ENCODE results near the gene SALL1.

The SALL1 gene

DNA sequence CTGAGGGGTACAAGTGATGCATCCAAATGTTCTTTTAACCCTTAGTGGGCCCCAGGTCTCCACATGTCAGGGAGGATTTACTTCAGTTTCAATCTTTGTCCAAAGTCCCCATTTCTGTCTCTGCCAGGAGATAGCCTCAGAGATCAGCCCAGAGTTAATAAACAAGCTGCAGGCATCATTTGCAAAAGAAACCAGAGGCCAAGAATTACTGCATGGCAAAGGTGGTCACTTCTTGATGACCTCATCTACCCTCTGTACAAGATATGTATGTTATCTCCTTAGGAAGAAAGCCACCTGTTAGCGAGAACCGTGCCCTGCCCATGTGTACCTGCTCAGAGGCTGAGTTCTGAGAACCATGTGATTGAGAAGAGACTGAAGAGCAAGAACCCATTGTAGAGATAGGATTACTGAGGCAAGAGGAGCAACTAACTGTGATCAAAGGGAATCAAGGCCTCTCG, 40.3 kb downstream of the SALL1 start:
- no peak for DNase-seq

DNA sequence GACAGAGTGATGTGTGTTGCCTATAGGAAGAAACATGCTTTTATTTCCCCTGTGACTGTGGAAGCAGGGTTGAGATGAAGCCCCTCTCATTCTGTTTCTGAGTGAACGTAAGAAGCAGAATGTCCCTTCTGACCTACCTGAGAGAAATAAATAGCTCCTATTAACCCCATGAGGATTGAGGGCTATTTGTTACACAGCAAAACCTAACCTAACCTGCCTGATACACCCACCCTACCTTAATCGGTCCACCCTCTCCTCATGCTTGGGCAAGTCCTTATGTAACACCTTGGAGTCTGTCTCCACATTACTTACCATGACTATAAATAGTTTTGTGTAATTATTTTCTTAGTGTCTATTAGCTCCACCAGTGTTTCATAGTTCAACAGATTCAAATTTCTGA, 41.9 kb downstream of the SALL1 start:
- no peak for DNase-seq

DNA sequence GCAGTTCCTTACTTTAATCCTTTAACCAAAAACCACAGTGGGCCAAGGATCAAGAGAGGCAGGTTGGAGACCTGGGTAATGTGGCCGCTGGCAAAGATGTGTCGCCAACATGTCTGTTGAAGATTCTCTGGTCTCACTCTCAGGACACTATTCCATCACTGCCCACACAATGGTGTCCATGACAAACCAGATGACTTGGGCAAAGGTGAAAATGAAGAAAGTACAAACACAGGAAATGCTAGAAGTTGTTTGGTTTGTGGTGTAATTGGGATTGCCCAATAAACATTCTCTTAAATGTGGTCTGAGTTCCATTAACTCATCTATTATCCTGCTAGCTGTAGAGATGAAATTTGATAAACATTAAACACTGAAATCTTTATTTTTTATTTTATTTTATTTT, 43.3 kb downstream of the SALL1 start:
- DNase-seq = no peak

DNA sequence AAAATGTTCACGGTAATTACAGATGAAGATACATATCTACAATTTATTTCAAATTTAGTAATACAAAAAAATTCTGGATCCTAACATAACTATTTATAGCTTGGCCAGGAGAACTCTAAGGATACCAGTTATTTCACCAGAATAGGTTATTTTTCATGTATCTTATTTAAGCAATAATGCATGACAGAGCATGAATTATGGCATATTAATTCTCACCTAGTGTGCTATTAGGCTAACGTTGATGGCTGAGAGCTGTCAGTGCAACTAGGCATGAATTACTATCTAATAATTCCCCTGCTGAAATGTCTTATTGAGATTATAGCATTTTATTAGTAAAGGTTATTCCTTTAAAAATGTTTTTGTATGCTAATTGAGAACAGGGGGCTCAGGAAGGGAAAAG, 44.5 kb downstream of the SALL1 start:
- DNase-seq = no peak

DNA sequence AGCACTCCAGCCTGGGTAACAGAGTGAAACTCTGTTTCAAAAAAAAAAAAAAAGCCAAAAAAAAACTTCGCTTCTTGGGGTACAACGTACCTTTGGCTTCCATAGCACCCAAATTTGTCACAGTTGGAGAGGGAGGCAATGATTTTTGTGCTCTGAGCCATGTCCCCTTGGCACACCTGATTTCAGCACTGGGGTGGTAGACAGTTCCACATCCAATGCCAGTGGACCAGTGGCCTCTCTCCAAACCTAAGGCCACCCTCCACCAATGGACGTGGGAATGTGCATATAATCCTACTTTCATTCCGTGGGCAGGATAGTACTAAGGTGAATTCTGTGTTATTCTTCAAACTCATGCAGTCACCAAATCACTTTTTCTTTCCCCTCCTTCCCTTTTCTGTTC, 47.5 kb downstream of the SALL1 start:
- no peak for DNase-seq

DNA sequence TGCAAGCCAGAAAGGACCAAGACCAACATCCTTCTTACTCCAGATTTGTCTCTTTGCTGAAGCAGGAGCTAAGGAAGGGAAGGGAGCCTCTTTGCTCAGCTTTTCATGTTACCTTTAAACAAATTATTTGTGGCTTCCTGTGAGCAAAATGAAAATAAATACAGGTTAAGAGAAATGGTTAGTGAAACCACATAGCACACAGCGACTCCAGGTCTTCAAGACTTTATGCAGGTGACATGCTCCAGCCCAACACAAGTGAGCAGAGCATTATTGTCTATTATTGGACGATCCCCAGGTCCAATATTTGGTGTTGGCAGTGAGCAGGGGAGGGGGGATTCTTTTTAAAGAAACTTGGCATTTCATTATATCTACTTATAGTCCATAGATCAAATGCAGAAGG, 53.3 kb downstream of the SALL1 start:
- no peak for DNase-seq

DNA sequence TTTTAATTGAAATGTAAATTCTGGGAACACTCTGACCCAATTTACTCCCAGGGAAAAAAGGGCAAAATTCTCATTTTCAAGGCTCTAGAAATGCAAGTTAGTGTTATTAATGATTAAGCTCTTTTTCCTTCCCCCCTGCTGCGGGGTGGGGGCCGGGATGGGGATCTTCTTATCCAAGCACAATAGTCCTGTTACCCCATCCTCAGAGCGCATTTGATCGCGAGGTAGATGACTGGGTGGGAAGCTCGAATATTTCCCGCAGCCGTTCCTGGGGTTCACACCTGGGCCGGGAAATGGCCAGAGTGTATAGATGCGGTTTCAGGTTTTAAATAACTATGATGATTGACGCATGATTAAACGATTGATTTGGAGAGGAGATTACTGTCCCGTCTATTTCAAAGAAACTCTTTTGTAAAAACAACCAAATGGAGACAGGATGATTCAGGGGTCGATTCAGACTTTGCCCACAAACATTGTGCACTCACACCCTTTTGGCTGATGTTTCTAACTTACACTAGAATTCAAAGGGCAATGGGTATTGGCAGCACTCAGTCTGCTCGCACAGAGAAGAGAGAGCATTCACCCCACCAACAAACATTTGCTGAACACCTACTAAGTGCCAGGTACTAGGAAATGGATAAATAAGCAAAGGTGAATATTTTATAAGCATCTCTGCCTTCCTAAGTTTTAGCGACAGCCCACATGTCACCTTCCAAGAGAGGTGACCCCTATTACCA, 55.0 kb downstream of the SALL1 start:
- no peak for DNase-seq

DNA sequence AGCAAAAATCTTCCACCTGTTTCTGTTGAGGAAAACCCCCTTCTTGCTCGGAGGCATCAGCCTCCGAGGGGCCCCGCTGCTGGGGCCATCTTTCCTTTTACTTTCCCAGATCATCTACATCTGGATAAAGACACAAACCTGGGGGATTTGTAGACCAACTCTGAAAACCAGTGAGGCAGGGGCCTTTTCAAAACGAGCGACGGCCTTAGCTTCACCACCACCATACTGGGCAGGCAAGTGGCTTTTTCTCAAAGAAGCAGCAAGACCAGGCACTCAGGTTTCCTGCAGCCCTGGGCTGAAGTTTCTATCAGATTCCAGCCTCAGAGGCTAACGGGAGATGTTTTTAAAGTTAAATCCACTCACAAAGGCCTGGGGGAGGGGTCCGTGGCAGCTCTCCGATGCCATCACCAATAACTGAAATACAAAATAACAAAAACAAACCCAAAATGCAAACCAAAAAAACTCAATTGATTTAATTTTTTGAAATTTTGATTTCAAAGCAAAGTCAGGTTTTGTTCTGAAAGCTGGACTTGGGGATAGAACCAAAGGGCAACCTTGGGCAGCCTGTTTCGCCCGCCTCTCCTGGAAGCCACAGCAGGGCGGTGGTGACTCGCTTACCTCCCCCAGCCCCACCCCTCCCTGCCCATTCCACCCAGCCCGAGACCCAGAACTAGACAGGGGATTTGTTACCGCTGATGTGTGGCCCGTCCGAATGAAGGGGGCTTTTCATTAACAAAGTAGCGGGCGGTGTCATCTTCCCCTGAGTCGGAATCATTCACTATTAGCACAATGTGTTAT, 55.8 kb downstream of the SALL1 start:
- no peak for DNase-seq

DNA sequence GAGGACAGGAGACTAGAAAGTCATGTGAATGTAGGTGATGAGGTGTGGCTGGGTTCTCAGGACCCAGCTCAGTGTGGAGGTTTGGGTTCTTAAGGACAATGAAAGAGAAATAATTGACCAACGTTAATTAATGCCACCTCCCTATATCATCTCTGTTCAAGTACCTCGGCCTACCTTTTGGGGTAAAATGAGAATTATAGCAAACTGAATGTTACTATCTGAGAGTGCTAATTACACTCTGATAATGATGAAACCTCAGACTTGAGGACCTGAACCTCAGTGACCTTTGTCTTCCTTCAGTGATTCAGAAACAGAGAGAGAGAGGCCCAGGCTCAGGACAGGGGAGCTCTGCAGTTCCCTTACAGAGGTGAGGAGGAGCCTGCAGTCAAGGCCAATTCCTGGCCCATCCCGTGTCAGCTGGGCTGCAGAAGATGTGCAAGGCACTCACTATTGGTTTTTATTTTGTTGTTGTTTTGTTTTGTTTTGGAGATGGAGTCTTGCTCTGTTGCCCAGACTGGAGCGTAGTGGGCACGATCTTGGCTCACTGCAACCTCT, 57.3 kb downstream of the SALL1 start:
- no peak for DNase-seq
